Thoracic aorta (tissue), 2 donors: Measurements from ENCODE around the gene SPATA25. TPM values are rescaled to one million over a fixed set of nuclear protein-coding genes. Genes with fewer than 3 reads are reported as not detected.

Source experiments
- ATAC-seq: fragments of 150-250 bp; one replicate; pipeline ENCODE4 v1.8.0; 2017; ENCODE audit warnings: low read depth; ENCODE audit not compliant: insufficient number of reproducible peaks, low FRiP score
- DNase-seq: peaks from one replicate; pipeline ENCODE4 v3.0.0-alpha.2; 2020; ENCODE audit warnings: low spot score
- H3K27ac ChIP-seq, 2 donors: fragments of 200-600 bp; sonication (generic); 1 replicate in 1 of 2; 2 replicates in 1 of 2; pipeline ENCODE4 v1.5.1; 2016; ENCODE audit warnings: mild to moderate bottlenecking in 2 of 2, moderate library complexity in 2 of 2
- H3K27me3 ChIP-seq: fragments of 200-600 bp; sonication (generic); replicated peaks from 2 replicates; pipeline ENCODE4 v1.6.0; 2016; ENCODE audit warnings: mild to moderate bottlenecking; ENCODE audit not compliant: insufficient read depth
- H3K36me3 ChIP-seq: fragments of 200-600 bp; sonication (generic); one replicate; pipeline ENCODE4 v1.5.1; 2016
- H3K4me1 ChIP-seq, 2 donors: fragments of 200-600 bp; sonication (generic); 1 replicate in 1 of 2; 2 replicates in 1 of 2; pipeline versions ENCODE4 v1.5.1 to v1.6.0; 2016; ENCODE audit warnings: low read depth in 2 of 2, mild to moderate bottlenecking in 1 of 2; ENCODE audit not compliant: control insufficient read depth in 1 of 2
- H3K4me3 ChIP-seq: fragments of 200-600 bp; sonication (generic); 2 replicates; pipeline ENCODE4 v1.5.1; 2016; ENCODE audit warnings: mild to moderate bottlenecking
- H3K9me3 ChIP-seq: fragments of 200-600 bp; sonication (generic); 2 replicates; pipeline ENCODE4 v1.5.1; 2016
- CTCF ChIP-seq: fragments of 200-600 bp; sonication (generic); IDR thresholded peaks from one replicate; pipeline ENCODE4 v1.5.1; 2019; ENCODE audit warnings: antibody characterized with exemption
- total RNA-seq, 2 donors: library from RNA; depleted of rRNA; stranded (reverse); fragments of >200 nt; gene quantifications; one replicate each; pipeline versions ENCODE4 v1.1.0 to v1.2.3, GENCODE V29; 2016

Gene SPATA25
- total RNA-seq, 2 donors from 2014 or later: 16.6 to 16.7 TPM

DNA sequence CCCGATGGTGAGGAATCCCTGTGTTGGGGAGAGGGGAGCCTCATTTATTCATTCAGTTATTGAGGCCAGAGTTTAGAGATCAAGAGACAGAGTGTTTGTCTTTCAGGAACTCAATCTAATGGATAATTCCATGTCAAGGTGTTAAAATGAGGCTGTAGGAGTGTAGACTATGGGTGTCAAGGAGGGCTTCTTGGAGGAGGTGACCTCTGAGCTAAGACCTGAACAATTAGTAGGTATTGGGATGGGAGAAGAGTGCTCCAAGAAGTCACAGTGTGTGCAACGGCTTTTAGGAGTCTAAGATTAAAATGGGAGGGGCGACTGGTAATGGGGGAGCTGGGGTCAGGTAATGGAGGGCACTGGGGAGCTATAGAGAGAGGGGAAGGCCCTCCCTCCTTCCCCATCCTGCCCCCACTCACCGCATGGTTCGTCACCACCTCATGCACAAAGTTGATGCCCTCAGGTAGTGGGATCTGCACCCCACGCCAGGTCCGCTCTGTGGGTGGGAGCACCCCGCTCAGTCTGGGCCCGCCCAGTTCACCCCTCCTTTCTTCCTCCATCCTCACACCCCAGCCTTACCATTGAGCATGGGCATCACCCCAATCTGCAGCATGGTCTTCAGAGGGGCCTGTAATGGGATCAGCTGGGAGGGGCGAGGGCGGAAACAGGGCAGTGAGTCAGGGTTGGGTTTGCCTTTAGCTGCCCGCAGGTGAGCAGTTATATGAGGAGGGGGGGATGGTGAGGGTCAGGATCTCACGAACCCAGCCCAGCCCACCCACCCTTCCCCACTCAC is 11.8 kb upstream of the SPATA25 start:
- TF ChIP-seq CTCF: no peak
- DNase-seq (no peak), ATAC-seq (no peak)
- H3K27ac ChIP-seq: no peak overlapping the region
- H3K27me3 ChIP-seq: no peaks in the 10 kb centered on the region
- H3K4me1 ChIP-seq: no peaks in the 10 kb centered on the region
- H3K36me3 ChIP-seq: peaks cover 33% of the 10 kb centered on the region
- H3K4me3 ChIP-seq: no peak overlapping the region
- no peaks in the 10 kb centered on the region for H3K9me3 ChIP-seq

GRCh38 chr20:45898285-45898684 is 10.9 kb upstream of the SPATA25 start:
- Histone ChIP-seq H3K27me3 (no peaks in the 10 kb centered on the region), H3K27ac (no peak overlapping the region), H3K4me1 (no peaks in the 10 kb centered on the region), H3K36me3 (peaks cover 38% of the 10 kb centered on the region), H3K9me3 (no peaks in the 10 kb centered on the region), H3K4me3 (no peak overlapping the region)
- ATAC-seq: no peak
- DNase-seq: no peak
- no peak for TF ChIP-seq CTCF

DNA sequence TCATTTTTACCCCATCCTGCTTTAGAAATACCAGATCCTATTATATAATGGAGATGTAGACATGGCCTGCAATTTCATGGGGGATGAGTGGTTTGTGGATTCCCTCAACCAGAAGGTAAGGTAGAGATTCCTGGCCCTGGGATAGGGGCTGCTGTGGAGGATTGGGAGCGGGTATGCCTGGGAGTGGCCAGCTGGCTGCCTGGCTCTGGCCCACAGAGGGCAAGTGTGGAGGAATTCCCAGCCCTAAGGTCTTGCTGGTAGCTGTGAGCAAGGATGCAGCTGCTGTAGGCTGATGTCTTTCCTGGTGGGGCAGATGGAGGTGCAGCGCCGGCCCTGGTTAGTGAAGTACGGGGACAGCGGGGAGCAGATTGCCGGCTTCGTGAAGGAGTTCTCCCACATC is 10.3 kb upstream of the SPATA25 start:
- H3K4me1 ChIP-seq: peaks cover 0 to 3% of the 10 kb centered on the region in 2 donors
- ATAC-seq (no peak), DNase-seq (no peak)
- no peak overlapping the region for H3K4me3 ChIP-seq
- no peaks in the 10 kb centered on the region for H3K27me3 ChIP-seq
- peaks cover 38% of the 10 kb centered on the region for H3K36me3 ChIP-seq
- no peak for TF ChIP-seq CTCF
- H3K9me3 ChIP-seq: no peaks in the 10 kb centered on the region
- no peak overlapping the region for H3K27ac ChIP-seq

DNA sequence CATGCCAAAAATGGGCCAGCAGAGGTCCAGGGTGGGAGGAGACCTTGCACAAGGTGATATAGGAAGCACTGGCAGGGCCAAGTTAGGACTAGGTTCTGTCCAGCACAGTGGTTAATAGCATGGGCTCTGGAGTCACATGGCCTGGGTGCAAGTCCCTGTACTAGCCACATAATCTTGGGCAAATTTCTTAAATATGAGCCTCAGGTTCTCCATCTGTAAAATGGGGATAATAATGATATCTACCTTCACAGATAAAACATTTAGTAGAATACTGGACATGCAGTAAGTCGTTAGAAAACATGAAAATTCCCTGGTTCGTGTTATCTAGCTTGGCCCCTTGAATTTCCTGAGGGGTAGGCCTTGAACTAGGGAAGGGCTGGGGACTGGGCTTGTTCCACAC is 9.9 kb upstream of the SPATA25 start:
- Histone ChIP-seq H3K27me3 (no peaks in the 10 kb centered on the region), H3K9me3 (no peaks in the 10 kb centered on the region), H3K4me3 (no peak overlapping the region), H3K36me3 (peaks cover 38% of the 10 kb centered on the region), H3K27ac (no peak overlapping the region), H3K4me1 (peaks cover 2 to 7% of the 10 kb centered on the region in 2 donors)
- no peak for TF ChIP-seq CTCF
- ATAC-seq: no peak
- DNase-seq: no peak

DNA sequence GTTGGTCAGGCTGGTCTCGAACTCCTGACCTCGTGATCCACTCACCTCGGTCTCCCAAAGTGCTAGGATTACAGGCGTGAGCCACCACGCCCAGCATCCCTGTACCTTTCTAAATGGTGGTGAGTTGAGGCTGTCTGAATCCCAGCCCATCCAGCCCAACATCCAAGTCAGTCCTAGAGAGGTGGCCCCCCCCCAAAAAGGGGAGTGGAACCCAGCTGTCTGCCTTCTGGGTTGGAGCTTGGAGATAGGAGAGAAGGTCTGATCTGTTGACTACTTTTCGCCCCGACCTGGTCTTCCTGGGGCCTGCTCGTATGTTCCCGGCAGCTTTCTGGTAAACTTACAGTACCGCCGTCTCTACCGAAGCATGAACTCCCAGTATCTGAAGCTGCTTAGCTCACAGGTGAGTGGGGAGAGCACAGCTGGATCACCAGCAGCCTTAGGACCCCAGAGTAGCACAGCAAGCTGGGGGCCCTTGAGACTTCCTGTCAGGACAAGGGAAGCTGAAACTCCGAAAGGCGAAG is 9.3 kb upstream of the SPATA25 start:
- Histone ChIP-seq H3K36me3 (peaks cover 38% of the 10 kb centered on the region), H3K4me3 (no peak overlapping the region), H3K4me1 (peaks cover 7 to 13% of the 10 kb centered on the region in 2 donors), H3K27ac (no peak overlapping the region), H3K9me3 (no peaks in the 10 kb centered on the region), H3K27me3 (no peaks in the 10 kb centered on the region)
- DNase-seq: no peak
- ATAC-seq: no peak
- TF ChIP-seq CTCF: no peak
